Measurements from ENCODE around the gene DRC7.
A peak's percentile ranks its signal among the peaks of the same experiment; 100 is the strongest.
"Not testable (repeated sequence)": the region's sequence is repeated elsewhere in the genome, so short reads cannot be mapped to it uniquely, and the experiment has no call there.

The DRC7 gene

DNA sequence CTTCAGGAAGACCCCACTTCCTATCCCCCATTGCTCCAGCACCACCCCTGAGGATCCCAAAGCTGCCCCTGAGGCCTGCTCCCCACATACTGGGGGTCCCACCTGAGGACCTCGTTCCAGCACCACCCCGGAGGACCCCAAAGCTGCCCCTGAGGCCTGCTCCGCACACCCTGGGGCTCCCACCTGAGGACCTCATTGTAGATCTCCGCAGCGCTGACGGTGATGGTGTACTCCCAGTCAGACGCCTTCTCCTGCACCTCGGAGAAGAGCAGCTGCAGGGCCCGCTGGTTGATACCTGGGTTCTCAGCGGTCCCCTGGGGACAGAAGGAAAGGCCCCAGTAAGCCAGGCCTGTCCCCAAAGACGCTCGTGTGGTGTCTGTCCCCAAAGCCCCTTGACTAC, 67.4 kb downstream of the DRC7 start:
- no peak for DNase-seq (ENCODE audit: low spot score)

DNA sequence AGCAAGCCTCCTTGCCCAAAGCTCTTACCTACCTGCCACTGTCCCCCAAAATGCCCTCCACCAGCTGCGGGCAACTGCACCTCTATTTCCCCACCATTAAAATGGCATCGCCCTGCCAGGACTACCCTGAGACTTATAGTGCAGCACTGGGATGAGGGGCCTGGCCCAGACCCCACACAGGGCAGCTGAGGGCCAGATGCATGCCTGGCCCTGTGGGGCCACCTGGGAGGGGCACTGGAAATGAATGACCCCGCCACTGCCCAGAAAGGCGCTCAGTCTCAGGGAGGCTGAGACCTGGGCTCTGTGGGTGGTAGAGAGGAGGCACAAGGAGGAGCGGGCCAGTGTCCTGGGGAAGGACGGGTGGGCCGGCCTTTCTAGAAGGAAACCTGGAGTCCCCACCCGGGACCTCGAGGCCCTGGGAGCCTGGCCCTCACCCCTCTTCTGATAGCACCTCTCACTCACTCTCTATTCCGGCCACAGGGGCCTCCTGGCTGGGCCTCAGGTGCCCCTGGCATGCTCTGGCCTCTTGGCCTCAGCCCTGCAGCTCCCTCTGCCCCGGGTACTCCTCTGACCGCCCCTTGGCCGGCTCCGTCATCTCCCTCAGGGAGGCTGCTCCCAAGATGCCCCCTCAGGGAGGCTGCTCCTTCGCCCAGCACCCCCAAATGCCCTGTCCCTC, 67.9 kb downstream of the DRC7 start:
- no peak for DNase-seq (ENCODE audit: low spot score)

DNA sequence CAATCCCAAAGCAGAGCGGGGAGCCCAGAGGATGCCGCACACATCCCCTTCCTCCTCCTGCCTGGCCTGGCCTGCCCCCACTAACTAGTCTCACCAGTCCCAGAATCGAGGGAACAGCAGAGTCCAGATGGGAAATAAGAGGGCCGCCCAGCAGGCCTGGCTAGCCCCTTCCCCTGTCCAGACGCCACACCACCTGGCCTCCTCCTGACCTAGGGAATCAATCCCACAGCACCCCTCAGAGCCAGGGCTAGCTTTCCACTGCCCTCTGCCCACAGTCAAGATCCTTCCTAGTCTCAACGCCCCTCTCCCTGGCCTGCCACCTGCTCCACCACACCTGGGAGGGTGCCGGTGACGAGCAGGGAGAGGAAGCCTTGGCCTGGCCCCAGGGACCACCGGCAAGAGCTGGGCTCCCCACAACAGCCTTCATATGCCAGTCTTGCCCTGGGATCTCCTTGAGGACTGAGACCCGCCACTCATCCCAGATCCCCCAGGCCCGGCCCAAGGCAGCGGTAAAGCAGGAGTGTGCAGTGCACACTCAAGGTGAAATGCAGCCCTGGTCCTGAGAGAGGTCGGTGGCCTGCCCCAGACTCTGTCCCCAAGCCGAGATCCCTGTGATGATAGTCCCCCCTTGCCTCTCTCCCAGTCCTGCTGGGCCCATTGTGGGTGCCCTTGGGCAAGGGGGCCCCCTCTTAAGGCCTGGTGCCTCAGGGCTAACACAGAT, 68.8 kb downstream of the DRC7 start:
- no peak for DNase-seq (ENCODE audit: low spot score)

DNA sequence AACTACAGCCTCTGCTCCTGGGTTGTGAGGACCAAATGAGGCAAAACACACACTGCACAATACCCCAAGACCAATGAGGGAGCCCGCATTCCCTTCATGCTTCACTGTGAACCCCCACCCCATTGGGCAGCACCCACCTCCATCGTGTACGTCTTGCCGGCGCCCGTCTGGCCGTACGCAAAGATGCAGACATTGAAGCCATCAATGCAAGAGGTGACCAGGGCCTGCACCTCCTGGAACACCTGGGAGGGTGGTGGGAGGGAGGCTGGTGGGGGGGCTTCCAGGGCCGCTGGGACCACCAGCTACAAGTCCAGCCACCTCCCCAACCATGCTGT, 69.4 kb downstream of the DRC7 start:
- no peak for DNase-seq (ENCODE audit: low spot score)

DNA sequence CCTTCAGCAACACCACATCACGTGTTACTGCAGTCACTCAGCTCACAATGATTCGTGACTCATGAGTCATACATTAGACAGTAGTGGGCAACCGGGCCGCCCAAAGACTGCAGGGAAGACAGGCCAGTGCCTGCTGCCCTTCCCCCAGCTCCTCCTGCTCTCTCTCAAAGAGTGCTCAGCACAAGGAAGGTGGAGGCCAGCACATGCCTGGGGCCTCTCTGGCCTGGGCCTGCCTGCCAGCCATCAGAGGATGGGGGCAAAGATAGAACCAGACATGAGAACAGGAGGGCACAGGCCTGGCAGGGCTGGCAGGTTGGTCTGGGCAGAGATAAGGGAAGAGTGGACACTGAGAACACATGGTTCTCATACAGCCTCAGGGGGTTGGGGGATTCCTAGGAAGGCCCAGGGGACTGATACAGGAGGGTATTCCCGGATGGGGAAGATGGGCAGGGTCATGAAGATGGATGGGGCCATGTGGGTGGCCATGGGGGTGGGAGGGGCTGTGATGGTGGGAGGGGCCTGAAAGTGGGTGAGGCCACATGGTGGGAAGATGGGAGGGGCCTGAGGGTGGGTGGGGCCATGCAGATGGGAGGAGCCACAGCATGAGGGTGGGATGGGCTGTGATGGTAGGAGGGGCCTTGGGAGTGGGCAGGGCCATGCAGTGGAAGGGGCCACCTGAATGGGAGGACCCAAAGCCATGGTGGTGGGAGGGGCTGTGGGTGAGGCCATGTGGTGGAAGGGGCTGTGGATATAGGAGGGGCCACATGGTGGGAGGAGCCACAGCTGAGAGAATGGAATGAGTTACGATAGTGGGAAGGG, 69.9 kb downstream of the DRC7 start:
- DNase-seq (ENCODE audit: low spot score): peak; percentile 92

DNA sequence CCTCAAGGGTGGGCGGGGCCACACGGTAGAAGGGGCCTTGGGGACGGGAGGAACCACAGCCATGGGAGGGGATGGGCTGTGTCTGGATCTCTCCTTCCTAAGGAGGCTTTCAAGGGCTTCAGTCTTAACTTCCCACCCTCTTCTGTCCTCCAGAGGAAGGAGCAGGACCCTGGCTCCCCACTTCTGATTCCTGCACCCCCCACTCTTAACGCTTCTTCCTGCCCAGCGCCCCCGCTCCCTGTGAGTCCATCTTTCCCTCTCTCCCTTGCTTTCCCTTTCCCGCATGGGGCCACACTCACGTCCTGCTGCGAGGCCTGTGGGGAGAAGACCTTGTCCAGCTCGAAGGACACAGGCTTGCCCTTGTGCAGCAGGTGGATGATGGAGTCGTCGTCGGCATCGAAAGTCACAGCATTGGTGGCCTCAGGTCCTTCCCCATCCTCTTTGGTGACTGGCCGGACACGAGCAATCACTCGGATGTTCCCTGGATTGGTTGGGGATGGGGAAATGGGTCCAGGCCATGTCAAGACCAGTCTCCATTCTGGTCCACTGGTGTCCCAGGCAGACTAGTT, 70.6 kb downstream of the DRC7 start:
- no peak for DNase-seq (ENCODE audit: low spot score)

DNA sequence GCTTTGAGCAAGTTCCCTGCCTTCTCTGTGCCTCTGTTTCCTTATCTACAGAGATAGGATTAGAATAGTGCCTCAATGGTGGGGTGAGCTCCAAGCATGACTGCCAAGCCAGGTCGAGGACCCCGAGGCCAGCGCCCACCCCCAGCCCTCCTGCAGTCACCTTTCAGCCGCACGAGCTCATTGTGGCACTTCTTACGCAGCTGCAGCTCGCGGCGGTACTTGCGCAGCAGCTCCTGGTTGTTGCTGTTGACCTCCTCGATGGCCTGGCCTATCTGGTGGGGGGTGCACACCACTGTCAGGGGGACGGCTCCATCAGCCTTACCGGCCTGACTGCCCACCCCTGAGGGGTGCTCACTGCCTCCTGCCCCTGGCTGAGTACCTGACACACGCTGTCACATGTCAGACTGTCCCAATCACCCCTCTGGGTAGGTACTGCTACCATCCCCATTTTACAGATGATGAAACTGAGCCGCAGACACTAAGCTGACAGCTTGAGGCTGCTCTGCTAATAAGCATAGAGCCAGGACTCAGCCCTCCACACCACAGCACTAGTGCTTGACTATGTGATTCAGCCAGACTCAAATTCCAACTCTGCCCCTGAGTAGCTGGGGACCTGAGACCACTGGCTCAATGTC, 72.2 kb downstream of the DRC7 start:
- no peak for DNase-seq (ENCODE audit: low spot score)

DNA sequence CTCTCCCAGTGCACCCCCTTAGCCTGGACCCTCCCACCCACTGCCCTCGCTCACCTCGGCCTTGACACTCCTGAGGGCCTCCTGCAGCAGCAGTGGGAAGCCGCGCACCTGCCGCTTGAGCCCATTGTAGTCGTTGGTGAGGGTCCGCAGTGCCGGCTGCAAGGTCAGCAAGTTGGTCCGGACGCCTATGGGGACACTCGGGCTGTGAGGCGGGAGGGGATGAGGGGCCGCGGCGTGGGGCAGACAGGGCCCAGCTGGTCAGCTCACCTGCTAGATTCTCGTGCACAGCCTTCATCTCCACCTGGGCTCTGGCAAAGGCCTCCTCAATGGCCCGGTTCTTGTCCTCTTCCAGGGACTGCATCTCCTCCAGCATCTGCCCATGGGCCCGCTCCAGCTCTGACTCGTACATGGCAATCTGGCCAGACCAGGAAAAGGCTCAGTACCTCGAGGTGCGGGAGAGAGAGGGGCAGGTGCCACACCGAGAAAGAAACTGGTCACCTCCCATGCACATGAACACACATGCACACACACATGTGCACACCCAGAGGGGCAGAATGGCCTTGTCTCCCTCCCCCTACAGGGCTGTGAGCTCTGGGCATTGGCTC, 75.0 kb downstream of the DRC7 start:
- no peak for DNase-seq (ENCODE audit: low spot score)

DNA sequence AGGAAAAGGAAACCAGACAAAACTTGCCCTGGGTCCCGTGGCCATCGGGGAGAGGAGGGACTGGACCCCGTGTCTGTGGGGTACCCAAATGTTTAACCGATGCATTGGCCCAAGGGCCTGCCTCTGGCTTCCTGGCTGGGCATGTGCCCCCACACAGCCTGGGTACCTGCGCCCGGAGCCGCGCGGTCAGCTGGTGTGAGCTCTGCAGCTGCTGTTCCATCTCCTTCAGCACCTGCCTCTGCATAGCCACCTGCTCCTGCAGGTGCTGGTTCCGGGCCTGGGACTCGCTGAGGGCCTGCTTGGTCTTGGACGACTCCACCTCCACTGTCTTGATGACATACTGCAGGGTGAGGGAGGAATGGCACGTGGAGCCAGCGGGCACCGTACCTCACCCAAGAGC, 75.8 kb downstream of the DRC7 start:
- DNase-seq (ENCODE audit: low spot score): no peak

DNA sequence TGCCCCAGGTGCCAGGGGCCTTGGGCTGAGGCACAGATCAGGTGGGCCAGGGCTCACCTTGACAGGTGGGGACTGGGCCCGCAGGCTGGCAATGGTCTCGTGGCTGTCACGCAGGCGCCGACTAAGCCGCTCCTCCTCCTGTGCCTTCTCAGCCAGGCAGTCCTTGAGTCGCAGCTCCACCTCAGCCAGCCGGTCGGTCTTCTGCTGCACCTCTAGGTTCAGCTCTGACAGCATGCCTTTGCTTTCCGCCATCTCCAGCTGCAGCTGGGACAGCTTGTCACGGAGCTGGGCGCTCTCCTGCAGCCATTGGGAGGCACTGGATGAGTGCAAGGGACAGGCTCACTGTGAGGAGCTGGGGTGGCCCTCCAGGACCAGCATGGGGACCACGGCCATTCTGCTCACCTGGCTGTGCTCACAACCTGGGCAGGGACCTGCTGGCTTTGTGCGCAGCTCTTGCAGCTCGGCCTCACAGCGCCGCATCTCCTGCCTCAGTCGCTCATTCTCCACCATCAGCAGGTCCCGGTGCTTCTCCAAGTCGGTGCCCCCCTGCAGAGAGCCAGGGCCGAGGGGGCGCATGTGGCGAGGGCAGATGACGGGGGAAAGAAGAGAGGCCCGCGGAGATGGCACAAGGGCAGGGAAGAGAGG, 76.7 kb downstream of the DRC7 start:
- no peak for DNase-seq (ENCODE audit: low spot score)

DNA sequence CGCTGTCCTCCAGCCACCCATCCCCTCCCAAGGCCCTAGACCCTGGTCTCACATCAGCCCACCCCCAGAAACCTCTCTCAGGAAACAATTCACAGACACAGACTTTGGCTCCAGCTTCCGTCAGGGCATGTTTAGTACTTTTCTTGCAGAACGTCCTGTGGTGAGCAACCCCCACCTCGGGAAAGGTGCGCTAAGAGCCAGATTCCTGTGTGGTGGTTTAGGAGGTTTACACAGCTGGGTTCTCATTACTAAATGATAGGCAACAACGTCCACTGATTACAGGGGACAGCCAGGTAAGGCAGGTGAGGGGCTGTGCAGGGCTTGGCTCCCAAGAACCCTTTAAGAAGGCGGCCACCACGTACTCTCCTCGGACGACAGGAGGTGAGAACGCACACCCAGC, 78.4 kb downstream of the DRC7 start:
- DNase-seq (ENCODE audit: low spot score): no peak

DNA sequence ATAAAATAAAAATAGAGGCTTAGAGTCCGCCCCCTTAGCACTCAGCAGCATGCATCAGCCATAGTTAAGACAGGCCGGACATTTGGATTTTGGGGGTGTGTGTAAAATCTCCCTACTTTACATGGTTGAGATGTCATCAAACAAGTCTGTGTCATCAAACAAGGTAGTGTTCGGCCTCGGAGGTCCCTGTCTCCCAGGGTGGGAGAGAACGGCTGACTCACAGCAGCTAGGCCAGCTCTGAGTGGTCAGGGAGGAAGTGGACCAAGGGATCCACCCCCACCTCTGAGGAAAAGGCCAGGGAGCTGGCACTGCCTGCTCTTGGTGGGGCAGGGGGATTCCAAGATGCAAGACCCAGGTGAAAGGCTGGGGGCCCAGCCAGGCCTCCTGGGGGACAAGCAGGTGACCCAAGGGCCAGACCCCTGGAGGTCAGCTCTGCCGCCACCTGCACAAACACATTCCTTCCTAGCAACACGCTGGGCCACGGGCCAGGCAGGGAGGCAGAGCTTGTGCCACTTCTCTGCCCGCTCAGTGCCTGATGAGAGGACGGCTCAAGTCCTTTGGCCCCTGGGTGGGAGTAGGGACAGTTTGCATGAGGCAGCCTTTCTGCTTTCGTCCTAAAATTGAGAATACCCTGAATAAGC, 79.2 kb downstream of the DRC7 start:
- DNase-seq (ENCODE audit: low spot score): no peak

DNA sequence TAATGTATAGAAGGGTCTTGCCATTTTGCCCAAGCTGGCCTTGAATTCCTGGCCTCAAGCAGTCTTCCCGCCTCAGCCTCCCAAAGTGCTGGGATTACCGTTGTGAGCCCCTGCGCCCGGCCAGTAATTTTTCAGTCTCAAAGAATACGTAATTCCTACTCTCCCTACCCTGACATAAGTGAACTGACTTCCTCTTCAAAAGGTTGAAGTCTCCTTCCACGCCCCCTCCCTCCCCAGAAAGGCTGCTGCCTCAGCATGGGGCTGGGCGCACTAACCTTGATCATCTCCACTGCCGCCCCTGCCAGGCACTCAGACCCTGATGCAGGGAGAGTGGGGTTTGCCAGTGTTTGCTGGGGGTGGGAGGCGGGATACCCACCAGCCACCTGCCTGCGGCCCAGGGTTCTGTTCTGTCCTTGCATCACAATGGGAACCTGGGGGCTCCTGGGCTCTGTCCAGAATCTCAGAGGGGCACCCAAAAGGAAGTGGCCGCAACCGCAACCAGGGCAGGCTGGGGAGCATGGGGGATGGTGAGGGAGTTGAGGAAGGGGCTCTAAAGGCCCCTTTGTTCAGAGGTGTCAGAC, 80.2 kb downstream of the DRC7 start:
- DNase-seq (ENCODE audit: low spot score): no peak

DNA sequence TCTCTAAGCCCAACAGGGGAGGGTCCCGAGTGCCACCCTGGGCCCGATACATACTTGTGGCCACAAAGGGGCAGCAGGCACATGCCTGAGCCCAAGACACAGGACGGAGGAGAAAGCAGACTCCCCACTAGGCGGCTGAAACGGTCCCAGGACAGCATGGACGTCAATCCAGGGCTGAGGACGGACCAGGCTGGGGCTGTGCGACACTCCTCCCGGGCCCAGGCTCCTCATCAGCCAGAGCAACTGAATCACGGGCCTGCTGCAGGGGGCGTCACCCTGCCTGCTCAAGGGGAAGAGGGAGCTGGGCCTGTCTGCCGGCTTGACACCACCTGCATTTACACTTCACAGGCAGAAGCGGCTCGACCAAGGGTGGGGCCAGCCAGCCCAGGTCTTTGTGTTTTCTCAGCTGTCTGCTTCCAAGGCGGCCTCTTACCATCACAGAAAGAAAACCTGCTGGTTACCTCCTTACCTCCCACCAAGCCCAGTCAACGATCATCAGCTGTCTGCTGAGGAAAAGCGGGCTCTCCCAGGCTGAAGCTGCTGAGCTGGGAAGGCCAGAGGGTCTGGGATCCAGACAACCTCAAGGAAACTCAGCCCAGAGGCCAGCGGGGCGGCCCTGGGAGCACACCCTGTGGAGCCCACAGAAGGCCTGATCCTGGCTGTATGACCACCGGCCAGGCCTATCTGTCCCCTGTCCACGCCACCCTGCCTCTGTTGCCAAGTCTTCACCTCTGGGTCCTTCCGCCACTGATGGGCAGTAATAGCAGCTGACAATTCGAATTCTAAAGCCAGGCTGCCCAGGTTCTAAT, 81.3 kb downstream of the DRC7 start:
- no peak for DNase-seq (ENCODE audit: low spot score)

DNA sequence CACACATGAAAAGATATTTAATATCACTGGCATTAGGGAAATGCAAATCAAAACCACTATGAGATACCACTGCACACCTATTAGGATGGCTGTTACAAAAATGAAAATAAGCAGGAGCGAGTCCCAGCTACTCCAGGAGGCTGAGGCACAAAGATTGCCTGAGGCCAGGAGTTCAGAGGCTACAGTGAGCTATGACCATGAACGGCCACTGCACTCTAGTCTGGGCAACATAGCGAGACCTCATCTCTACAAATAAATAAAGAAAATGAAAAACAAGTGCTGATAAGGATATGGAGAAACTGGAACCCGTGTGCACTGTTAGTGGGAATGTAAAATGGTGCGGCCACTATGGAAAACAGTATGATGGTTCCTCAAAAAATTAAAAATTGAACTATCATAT, 84.1 kb downstream of the DRC7 start:
- no peak for DNase-seq (ENCODE audit: low spot score)

DNA sequence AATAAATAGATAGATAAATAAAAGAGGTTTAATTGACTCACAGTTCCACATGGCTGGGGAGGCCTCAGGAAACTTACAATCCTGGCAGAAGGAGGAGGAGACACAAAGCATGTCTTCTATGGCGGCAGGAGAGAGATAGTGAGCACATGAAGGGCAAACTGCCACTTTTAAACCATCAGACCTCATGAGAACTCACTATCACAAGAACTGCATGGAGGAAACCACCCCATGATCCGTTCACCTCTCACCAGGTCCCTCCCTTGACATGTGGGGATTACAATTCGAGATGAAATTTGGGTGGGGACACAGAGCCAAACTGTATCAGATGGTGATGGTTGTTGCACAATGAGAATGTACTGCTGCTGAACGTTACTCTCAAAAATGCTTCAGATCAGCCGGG, 85.2 kb downstream of the DRC7 start:
- not testable (repeated sequence) for DNase-seq (ENCODE audit: low spot score)

DNA sequence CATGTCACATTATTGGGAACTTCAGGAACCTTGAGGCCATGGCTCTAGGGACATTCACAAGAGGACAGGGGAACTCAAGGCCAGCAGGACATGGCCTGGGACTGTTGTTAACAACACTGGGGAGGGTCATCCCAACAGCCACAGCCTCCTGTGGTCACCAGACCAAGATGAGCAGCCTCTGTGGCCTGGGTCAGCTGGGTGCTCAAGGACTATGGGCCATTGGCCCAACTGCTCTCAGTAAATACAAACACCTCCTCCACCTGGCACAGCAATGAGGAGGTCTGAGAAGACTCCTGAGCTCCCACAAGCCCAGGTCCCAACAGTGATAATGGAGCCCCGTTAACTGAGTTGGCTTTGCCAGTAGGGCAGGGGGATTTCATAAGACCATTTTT, 86.7 kb downstream of the DRC7 start:
- DNase-seq (ENCODE audit: low spot score): no peak
